Stimulated activated CD4-positive, alpha-beta T cell treated with anti-CD3 and anti-CD28 coated beads, TNF-alpha, amount 100 ng/mL, for 4 hours (primary cell): ENCODE measurements around the gene ZNF749.
"Not testable (repeated sequence)": the region's sequence is repeated elsewhere in the genome, so short reads cannot be mapped to it uniquely, and the experiment has no call there.

ENCODE experiments used
- DNase-seq, 3 experiments: peaks; one replicate each; pipeline ENCODE4 v3.0.0-alpha.2; 2020; ENCODE audit warnings: low read depth in 3 of 3

The ZNF749 gene

GRCh38 chr19:57465680-57466381 lies 30.7 kb downstream of the ZNF749 start:
- DNase-seq = no peak

- DNase-seq = no peak
These were observed 31.4 kb downstream of the ZNF749 start for GRCh38 chr19:57466489-57466888.

GRCh38 chr19:57473646-57474045 lies 38.5 kb downstream of the ZNF749 start:
- no peak for DNase-seq

GRCh38 chr19:57477191-57478008 lies 42.3 kb downstream of the ZNF749 start, which contains the start of gene ZNF772:
ZNF772 (minus strand) TSS chr19:57477566; CDS start chr19:57477309, 257 bp downstream.
- peak; percentile 51 to 82 (median 78) for DNase-seq

DNA sequence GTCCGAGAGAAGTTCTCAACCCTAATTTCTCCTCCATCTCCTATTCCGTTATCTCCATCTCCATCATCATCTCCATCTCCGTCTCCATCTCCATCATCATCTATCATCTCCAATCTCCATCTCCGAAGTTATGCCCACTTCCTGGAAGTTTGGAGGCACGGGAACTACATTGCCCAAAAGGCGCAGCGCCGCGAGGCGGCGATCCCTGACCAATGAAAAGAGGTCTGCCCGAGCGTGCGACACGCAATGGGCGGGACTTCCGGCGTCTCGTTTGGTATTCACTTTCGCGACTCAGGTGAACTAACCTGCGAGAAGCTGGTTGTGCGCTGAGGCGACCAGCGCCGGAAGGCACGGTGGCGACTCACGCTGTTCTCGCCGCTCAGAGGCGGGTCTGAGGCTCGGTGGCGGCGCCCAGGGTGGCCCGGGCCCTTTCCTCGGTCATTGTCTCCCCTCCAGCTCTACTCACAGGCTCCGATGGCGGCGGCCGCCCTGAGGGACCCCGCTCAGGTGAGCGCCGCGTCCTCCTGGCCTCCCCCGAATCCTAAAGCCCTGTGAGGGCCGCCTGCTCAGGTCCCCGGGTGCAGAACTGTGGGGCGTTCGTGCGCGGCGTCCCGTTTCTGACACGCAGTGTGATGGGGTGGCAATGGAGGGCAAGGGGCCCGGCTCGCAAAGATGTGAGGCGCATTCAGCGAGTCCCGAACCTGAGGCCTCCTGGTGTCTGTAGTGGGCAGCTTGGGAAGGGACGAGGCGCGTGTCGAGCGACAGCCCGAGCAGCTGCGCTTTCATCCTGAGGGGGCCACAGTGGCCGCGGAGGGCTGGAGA lies 52.6 kb downstream of the ZNF749 start, which contains the start of gene ZNF419:
Gene ZNF419, plus strand, starts transcription at position 274 of the 822 bp plus-strand sequence. Its CDS starts 201 bp downstream, at position 475.
- peak; percentile 78 to 90 (median 89) for DNase-seq

DNA sequence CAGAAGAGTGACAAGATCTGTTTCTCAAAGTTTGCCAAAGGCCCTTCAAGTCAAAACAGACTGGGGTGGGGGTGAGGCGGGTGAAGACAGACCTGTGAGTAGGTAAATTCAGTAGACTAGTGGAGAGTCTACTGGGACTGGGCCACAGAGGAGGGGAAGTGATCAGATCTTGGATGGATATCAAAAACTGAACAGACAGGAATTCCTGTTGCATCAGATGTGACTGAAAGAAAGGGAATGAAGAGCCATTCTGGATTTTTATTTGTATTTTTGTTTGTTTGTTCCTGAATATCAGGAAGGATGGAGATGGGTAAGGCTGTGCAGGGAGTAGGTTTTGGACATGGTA lies 53.1 kb downstream of the ZNF749 start:
- DNase-seq = not testable (repeated sequence)
